GM19452 (cell line): Measurements from ENCODE around the gene IL12RB1.

Source experiments
- ATAC-seq: cut with Tn5 transposase; IDR thresholded peaks from one replicate; pipeline ENCODE4 v1.9.1; 2021; ENCODE audit not compliant: unreplicated experiment

Gene IL12RB1

GRCh38 chr19:18086590-18087138 is at the start of gene IL12RB1:
TSS of gene IL12RB1 (minus strand) at chr19:18086934. CDS start at chr19:18086823, 111 bp downstream.
- ATAC-seq, result no peak

GRCh38 chr19:18135712-18136584 is 49.2 kb upstream of the IL12RB1 start:
- no peak for ATAC-seq

GRCh38 chr19:18131841-18132596 is 45.3 kb upstream of the IL12RB1 start:
- no peak for ATAC-seq

DNA sequence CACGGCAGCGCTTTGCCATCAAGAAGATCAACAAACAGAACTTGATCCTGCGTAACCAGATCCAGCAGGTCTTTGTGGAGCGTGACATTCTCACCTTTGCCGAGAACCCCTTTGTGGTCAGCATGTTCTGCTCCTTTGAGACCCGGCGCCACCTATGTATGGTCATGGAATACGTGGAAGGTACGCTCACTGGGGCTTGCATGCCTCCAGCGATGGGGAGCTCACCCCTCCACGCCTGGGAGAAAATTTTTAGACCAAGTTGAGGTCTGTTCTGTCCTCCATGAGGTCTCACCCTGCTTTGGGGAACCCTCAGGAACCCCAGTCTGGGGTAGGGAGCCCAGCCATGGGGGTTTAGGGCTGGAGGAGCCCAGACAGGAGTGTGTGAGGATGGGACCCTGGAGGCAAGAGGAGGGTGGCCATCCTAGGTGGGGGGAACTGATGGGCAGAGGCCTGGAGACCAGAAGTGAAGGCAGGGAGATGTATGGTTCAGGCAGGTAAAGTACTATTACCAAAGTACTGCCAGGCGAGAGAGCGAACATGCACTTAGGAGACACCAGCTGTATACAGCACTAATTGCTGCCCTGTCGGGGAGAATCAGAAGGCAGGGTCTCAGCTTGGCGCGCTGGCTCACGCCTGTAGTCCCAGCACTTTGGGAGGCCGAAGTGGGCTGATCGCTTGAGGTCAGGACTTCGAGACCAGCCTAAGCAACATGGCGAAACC is 43.9 kb upstream of the IL12RB1 start:
- no peak for ATAC-seq

DNA sequence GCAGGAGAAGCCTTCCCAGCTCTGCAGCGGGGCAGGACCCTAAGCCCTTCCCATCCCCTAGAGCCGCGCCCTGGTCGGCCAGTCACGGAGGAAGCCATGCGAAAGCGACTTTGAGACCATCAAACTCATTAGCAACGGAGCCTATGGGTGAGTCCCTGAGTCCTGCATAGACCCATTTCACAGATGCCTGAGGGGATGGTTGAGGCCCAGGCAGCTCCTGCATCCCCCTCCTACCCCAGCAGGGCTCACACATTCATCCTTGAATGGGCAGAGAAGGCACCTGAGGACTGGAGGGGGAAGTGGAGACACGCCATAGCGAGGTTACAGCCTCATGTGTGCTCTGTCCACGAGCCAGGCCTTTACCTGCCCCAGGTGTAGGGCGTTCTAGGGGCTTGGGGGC is 42.1 kb upstream of the IL12RB1 start:
- no peak for ATAC-seq

GRCh38 chr19:18128044-18128443 is 41.3 kb upstream of the IL12RB1 start:
- no peak for ATAC-seq

DNA sequence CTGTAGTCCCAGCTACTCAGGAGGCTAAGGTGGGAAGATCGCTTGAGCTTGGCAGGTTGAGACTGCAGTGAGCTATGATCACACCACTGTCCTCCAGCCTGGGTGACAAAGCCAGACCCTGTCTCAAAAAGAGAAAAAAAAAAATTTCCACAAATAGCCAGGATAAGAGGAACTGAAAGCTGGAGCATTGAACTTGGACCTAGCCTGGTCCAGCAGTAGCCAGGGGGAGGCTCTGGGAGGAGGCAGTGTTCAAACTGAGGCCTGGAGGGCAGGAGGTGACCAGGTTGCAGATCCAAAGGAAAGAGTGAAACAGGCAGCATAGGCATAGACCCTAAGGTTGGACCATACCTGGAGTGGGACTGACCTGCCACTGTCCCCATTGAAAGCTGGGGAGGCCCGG is 39.4 kb upstream of the IL12RB1 start:
- no peak for ATAC-seq

- ATAC-seq, result no peak
These were observed 37.1 kb upstream of the IL12RB1 start for GRCh38 chr19:18123819-18124218.

DNA sequence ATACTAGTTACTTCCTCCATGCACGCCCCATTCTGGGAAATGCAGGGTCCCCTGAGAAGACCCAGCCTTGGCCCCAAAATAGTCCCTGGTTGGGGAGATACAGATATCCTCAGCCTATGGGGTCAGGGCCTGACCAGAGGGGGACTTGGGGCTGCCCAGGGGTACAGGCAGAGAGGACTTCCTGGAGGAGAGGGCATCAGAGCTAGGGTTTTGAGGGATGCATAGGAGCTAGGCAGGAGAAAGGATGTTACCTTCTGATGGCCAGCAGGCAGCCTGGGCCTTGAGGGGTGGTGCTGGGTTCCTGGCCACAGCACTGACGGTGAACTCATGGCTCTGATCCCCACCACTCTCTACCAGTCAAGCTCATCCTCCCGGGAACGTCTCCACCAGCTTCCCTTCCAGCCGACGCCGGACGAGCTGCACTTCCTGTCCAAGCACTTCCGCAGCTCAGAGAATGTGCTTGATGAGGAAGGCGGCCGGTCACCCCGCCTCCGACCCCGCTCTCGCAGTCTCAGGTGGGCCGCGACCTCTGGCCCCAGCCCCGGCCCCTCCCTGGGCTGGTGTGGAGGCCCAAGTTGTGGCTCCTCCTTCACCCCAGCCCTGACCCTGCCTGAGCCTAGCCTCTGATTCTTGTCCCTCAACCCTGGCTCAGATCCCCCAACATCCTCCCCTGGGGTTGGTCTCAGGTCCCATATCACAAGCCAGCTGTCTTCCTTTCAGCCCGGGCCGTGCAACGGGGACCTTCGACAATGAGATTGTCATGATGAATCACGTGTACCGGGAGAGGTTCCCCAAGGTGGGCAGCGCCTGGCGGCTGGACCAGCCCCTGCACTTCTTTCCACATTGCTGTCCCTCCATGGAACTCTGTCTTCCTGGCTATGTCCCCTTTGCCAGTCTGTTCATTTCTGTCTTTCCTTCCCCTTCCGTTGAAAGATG is 36.4 kb upstream of the IL12RB1 start:
- no peak for ATAC-seq

- ATAC-seq, result no peak
These were observed 35.7 kb upstream of the IL12RB1 start for GRCh38 chr19:18122424-18122823.

DNA sequence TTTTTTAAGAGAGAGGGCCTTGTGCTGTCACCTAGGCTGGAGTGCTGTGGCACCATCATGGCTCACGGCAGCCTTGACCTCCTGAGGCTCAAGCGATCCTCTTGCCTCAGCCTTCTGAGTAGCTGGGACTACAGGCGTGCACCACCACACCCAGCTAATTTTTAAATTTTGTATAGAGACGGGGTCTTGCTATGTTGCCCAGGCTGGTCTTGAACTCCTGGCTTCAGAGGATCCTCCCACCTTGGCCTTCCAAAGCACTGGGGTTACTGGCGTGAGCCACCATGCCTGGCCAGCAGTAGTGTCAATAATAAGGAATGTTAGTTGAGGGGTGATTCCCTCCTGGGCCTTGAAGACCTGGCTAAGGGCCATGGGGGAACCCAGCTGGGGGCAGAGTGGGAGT is 34.4 kb upstream of the IL12RB1 start:
- ATAC-seq, result no peak

- no peak for ATAC-seq
These were observed 33.4 kb upstream of the IL12RB1 start for GRCh38 chr19:18120127-18120526.

DNA sequence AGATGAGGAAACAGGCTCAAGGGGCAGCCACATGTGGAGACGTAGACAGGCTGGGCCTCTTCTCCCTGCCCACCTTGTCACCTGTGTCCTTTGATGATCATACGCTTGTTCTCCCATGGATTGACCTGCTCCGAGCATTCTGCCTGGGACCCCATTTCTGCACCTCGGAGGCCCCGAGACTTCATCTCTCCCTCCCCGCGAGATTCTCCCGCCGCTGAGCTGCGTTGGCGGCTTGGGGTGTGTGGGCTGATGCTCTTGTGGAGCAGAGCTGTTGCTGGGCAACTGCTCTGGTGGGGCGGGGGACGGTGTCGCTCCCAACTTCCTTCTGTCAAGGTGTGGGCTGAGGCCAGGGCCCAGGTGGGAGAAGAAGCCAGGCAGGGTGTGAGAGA is 33.0 kb upstream of the IL12RB1 start:
- ATAC-seq, result no peak

- no peak for ATAC-seq
These were observed 32.4 kb upstream of the IL12RB1 start for GRCh38 chr19:18119013-18119716.

DNA sequence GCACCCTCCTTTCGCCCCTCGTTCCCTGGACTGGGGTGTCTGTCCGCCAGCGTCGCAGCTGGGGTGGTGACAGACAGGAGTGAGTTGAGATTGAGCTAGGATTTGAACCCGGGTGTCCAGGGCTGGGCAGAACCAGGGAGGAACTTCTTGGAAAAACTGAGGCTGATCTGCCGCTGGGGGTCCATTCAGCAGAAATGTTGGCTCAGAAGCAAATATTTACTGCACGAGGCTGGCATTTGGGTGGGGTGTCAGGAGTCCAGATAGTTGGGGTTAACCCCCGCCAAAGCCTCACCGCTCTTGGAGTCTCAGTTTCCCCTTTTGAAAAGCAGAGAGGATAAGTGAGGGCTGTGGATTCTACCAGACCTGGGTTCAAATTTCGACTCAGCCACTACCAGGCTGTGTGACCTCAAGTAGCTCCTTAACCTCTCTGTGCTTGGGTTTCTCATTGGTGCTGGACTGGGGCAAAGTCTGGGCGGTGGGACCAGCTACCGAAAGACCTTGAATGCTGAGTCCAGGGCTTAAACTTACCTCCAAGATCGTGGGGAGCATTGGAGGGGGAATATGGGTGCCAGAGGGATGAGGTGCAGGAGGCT is 31.8 kb upstream of the IL12RB1 start:
- no peak for ATAC-seq

- ATAC-seq, result peak; percentile 78
These were observed 31.1 kb upstream of the IL12RB1 start for GRCh38 chr19:18117692-18118378.

GRCh38 chr19:18117364-18117691 is 30.6 kb upstream of the IL12RB1 start:
- ATAC-seq, result no peak

- no peak for ATAC-seq
These were observed 27.7 kb upstream of the IL12RB1 start for GRCh38 chr19:18114483-18114882.

- ATAC-seq, result no peak
These were observed 27.1 kb upstream of the IL12RB1 start for GRCh38 chr19:18113827-18114226.
